Ishikawa (cell line): Measurements from ENCODE around the gene C12orf42.

Experiments used
- CEBPB ChIP-seq: IDR thresholded peaks from 2 replicates; pipeline ENCODE4 v1.6.1; 2012
- CREB1 ChIP-seq: IDR thresholded peaks from 2 replicates; pipeline ENCODE4 v1.6.1; 2012; ENCODE audit warnings: low read depth
- EGR1 ChIP-seq: IDR thresholded peaks from 2 replicates; pipeline ENCODE4 v1.6.1; 2012
- EP300 ChIP-seq: IDR thresholded peaks from 2 replicates; pipeline ENCODE4 v1.6.1; 2012; ENCODE audit warnings: borderline replicate concordance
- FOXM1 ChIP-seq: IDR thresholded peaks from 2 replicates; pipeline ENCODE4 v1.6.1; 2012; ENCODE audit warnings: low read depth, borderline replicate concordance
- MAX ChIP-seq: IDR thresholded peaks from 2 replicates; pipeline ENCODE4 v1.6.1; 2012
- NFIC ChIP-seq: IDR thresholded peaks from 2 replicates; pipeline ENCODE4 v1.6.1; 2012
- RAD21 ChIP-seq: IDR thresholded peaks from 2 replicates; pipeline ENCODE4 v1.6.1; 2012; ENCODE audit warnings: low read depth
- REST ChIP-seq: IDR thresholded peaks from 2 replicates; pipeline ENCODE4 v1.6.1; 2012; ENCODE audit warnings: low read depth, mild to moderate bottlenecking
- TAF1 ChIP-seq: IDR thresholded peaks from 2 replicates; pipeline ENCODE4 v1.6.1; 2012; ENCODE audit warnings: low read depth, mild to moderate bottlenecking
- TCF12 ChIP-seq: IDR thresholded peaks from 2 replicates; pipeline ENCODE4 v1.6.1; 2012; ENCODE audit warnings: low read depth
- TEAD4 ChIP-seq: IDR thresholded peaks from 2 replicates; pipeline ENCODE4 v1.6.1; 2012
- USF1 ChIP-seq: IDR thresholded peaks from 2 replicates; pipeline ENCODE4 v1.6.1; 2012
- YY1 ChIP-seq: IDR thresholded peaks from 2 replicates; pipeline ENCODE4 v1.6.1; 2012; ENCODE audit warnings: low read depth
- ZBTB7A ChIP-seq: IDR thresholded peaks from 2 replicates; pipeline ENCODE4 v1.6.1; 2012; ENCODE audit warnings: low read depth

The C12orf42 gene

GRCh38 chr12:103382736-103383346 is 112.9 kb downstream of the C12orf42 start:
- TF ChIP-seq TEAD4 (no peak), YY1 (no peak), MAX (no peak), TAF1 (no peak), EP300 (no peak), FOXM1 (no peak)

GRCh38 chr12:103382119-103382518 is 113.6 kb downstream of the C12orf42 start:
- TF ChIP-seq CEBPB (no peak), TAF1 (no peak), CREB1 (no peak), EP300 (no peak), EGR1 (no peak), RAD21 (no peak), FOXM1 (no peak), TEAD4 (no peak), YY1 (no peak), NFIC (no peak), USF1 (no peak), TCF12 (no peak), MAX (no peak), REST (no peak), ZBTB7A (no peak)

- TF ChIP-seq EP300: no peak
- TF ChIP-seq YY1: no peak
- no peak for TF ChIP-seq TAF1
- TF ChIP-seq TCF12: no peak
- no peak for TF ChIP-seq FOXM1
- TF ChIP-seq MAX: no peak
- TF ChIP-seq EGR1: no peak
- TF ChIP-seq CEBPB: no peak
- no peak for TF ChIP-seq RAD21
- TF ChIP-seq TEAD4: no peak
- no peak for TF ChIP-seq USF1
Measured at GRCh38 chr12:103379670-103380069, 116.1 kb downstream of the C12orf42 start.

GRCh38 chr12:103373088-103373523 is 122.7 kb downstream of the C12orf42 start:
- TF ChIP-seq TEAD4: no peak
- no peak for TF ChIP-seq TCF12
- TF ChIP-seq MAX: no peak
- TF ChIP-seq USF1: no peak
- no peak for TF ChIP-seq FOXM1
- TF ChIP-seq CREB1: no peak
- no peak for TF ChIP-seq NFIC
- no peak for TF ChIP-seq EGR1
- TF ChIP-seq ZBTB7A: no peak
- no peak for TF ChIP-seq EP300
- no peak for TF ChIP-seq TAF1
- TF ChIP-seq CEBPB: no peak

GRCh38 chr12:103369929-103370328 is 125.8 kb downstream of the C12orf42 start:
- no peak for TF ChIP-seq NFIC
- no peak for TF ChIP-seq TEAD4
- TF ChIP-seq RAD21: no peak
- TF ChIP-seq EP300: no peak
- TF ChIP-seq YY1: no peak
- TF ChIP-seq TCF12: no peak
- TF ChIP-seq USF1: no peak
- TF ChIP-seq TAF1: no peak
- no peak for TF ChIP-seq ZBTB7A
- no peak for TF ChIP-seq CEBPB

GRCh38 chr12:103368167-103368566 is 127.6 kb downstream of the C12orf42 start:
- TF ChIP-seq TEAD4: no peak
- TF ChIP-seq RAD21: no peak
- TF ChIP-seq MAX: no peak
- TF ChIP-seq FOXM1: no peak
- TF ChIP-seq REST: no peak
- no peak for TF ChIP-seq TCF12
- TF ChIP-seq TAF1: no peak
- no peak for TF ChIP-seq EGR1
- no peak for TF ChIP-seq CEBPB
- no peak for TF ChIP-seq CREB1
- no peak for TF ChIP-seq ZBTB7A
- no peak for TF ChIP-seq YY1
